ENCODE measurements around the gene TEX54.
A peak's percentile ranks its signal among the peaks of the same experiment; 100 is the strongest.

TEX54 gene

DNA sequence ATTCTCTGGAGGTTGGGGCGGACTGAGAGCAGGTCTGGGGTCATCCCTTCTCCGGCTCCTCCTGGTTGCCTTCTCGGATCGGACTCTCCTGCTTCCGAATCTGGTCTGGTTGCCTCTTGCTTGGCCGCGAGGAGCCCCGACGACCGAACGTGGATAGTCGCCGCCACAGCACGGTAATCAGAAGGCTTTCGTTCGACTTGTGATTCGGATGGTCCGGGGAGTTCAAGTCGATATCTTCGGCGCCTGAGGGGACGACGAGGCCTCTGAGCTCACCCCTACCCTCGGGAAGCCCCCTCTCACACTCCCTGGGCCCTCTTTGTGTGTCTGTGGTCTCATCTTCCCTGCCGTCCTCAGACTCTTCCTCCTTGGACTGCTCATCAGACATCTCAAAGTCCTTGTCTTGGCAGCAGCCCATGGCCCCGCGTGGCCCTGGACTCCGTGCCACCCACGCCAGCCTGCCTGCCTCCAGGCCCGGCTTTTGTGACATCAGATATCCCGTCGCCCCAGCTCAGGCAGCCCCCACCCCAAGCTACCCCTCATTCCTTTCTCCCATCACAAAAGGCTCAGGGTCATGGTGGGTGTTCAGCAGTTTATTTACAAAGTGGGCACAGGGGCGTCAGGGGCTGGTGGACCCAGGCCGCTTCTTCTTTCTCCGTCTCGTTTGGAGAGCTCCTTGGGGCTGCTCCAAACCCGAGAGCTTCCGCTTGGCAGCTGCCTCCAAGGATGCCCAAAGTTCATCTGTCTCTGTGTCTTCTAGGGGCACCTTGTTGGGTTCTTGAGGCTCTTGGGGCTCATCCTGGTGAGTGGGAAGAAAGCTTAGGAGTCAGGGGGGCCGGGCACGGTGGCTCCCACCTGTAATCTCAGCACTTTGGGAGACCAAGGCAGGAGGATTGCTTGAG, at the start of gene TEX54:
TEX54 (minus strand) TSS at position 506 of the 899 bp plus-strand sequence.
- TF ChIP-seq CTCF (IDR thresholded peaks at IDR 0.05; ENCODE audit: low read depth, low read length, missing control alignments), result no peak
- DNase-seq (ENCODE audit: low read depth), result no peak
- peak within 1 kb of the TSS; percentile 92 for H3K4me3 ChIP-seq (ENCODE audit: low read depth, low read length)
- in situ Hi-C loops (cut with HindIII; ENCODE audit: low sequenced_read_pairs), result no loop called here

DNA sequence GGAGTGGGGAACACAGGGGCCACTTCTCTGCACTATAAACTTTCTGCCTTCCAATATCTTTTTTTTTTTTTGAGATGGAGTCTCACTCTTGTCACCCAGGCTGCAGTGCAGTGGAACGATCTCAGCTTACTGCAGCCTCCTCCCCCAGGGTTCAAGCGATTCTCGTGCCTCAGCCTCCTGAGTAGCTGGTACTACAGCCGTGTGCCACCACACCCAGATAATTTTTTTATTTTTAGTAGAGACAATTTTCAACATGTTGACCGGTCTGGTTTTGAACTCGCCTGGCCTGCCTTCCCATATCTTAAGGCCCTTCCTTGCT, 49.7 kb upstream of the TEX54 start:
- in situ Hi-C loops (cut with HindIII; ENCODE audit: low sequenced_read_pairs), result no loop called here
- TF ChIP-seq CTCF (IDR thresholded peaks at IDR 0.05; ENCODE audit: low read depth, low read length, missing control alignments), result no peak
- no peak for DNase-seq (ENCODE audit: low read depth)
- H3K4me3 ChIP-seq (ENCODE audit: low read depth, low read length), result peak overlapping the region; percentile 94

- H3K4me3 ChIP-seq (ENCODE audit: low read depth, low read length), result peak overlapping the region; percentile 94
- in situ Hi-C loops (cut with HindIII; ENCODE audit: low sequenced_read_pairs), result no loop called here
- TF ChIP-seq CTCF (IDR thresholded peaks at IDR 0.05; ENCODE audit: low read depth, low read length, missing control alignments), result no peak
- peak; percentile 92 for DNase-seq (ENCODE audit: low read depth)
Observed at GRCh38 chr11:62881579-62882430, 49.2 kb upstream of the TEX54 start.

- TF ChIP-seq CTCF (IDR thresholded peaks at IDR 0.05; ENCODE audit: low read depth, low read length, missing control alignments), result peak; percentile 53
- peak; percentile 53 for DNase-seq (ENCODE audit: low read depth)
- in situ Hi-C loops (cut with HindIII; ENCODE audit: low sequenced_read_pairs), result no loop called here
Observed at GRCh38 chr11:62880803-62881578, 48.4 kb upstream of the TEX54 start, which contains the start of gene SLC3A2. TSS of gene SLC3A2 (plus strand) at chr11:62880896. CDS start at chr11:62881024, 128 bp downstream.

DNA sequence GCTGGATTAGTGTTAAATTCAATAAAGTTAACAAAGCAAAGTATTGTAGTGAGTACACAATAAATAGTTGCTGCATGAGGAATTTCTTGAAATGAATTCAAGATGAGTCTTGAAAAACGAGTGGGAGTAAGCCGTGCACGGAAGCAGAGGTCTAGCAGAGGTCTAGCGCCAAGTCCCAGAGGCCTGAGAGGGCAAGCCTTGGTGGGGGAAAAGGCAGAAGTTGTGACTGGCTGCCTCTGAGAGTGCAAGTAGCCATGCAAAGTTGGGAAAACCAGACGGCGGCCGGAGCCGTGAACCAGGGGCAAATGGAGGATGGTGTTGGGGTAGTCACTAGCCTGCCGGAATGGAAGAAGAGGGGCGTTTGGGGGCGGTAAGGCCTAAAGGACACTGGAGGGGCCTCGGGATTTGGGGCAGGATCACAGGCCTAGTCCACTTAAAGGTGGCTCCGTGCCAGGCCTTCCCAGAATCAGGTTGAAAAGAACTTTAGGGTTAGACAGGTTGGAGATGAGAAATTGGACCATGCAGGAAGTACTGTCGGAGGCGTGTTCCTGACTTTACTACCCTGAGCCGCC, 47.7 kb upstream of the TEX54 start:
- no peak for TF ChIP-seq CTCF (IDR thresholded peaks at IDR 0.05; ENCODE audit: low read depth, low read length, missing control alignments)
- H3K4me3 ChIP-seq (ENCODE audit: low read depth, low read length), result peak overlapping the region; percentile 94
- in situ Hi-C loops (cut with HindIII; ENCODE audit: low sequenced_read_pairs), result no loop called here
- no peak for DNase-seq (ENCODE audit: low read depth)

More at GRCh38 chr11:62880803-62881578, 48.4 kb upstream of the TEX54 start, which contains the start of gene SLC3A2:
- peak within 1 kb of the TSS; percentile 94 for H3K4me3 ChIP-seq (ENCODE audit: low read depth, low read length)

Data from astrocyte of the cerebellum (primary cell).